T-helper 2 cell (primary cell): ENCODE measurements around the gene FAM163A.
"Not testable (repeated sequence)": the region's sequence is repeated elsewhere in the genome, so short reads cannot be mapped to it uniquely, and the experiment has no call there.

Source experiments
- DNase-seq, 5 experiments: peaks; one replicate each; pipeline versions ENCODE4 v3.0.0 to v3.0.0-alpha.2; 2012 to 2022

Gene FAM163A

GRCh38 chr1:179817789-179818188 lies 74.7 kb downstream of the FAM163A start:
- DNase-seq = no peak

DNA sequence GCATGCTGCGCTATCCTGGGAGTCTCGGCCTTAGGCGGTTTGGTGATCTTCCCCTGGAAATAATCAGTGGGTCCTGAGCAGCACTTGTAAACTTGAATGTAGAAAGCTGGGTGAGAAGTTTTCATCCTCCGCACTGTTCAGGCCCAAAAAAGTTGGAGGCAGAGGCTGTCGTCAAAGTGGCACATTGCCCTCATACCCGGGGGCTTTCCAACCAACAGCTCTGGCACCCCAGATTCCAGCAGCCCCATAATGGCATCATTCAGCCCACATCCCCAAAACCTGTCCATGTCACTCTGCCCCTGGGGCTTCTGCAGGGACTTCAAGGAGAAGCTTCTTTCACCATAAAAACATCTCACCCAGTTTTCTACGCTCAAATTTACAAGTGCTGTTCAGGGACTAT lies 75.2 kb downstream of the FAM163A start:
- no peak for DNase-seq

GRCh38 chr1:179818743-179819173 lies 75.7 kb downstream of the FAM163A start:
- DNase-seq = no peak

DNA sequence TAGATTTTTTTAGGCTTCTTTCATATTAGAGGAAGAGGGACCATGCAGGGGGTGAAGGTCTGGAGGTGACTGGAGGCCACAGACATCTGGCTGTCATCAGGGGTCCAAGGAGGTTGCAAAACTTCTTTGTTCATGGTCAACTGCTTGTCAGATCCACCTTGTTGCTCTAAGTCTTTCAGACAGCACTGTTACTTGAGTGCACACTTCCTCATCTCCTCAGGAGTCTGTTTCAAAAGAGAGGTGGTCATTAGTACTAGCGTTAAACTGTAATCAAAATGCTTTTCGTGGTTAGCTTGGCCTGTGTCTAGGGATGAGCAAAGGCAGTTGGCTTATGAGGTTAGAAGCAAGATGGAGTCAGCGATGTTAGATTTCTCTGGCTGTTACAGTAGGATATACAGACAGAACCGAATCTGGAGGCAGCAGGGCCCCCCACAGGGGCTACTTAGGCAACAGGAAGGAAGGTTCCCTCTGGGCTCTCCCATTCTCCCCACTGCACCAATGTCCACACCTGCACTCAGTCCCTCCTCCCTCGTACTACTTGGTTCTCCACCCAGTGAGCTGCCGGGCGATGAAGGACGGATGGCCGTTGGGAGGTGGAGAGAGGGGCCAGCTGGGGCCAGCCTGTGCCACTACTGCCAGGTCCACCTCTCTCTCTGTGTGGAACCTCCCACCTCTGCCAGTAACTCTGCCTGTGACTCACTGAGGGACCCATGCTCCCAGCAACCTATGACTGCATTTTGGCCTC lies 77.3 kb downstream of the FAM163A start:
- DNase-seq = no peak

- no peak for DNase-seq
Measured at GRCh38 chr1:179821524-179821923, 78.4 kb downstream of the FAM163A start.

GRCh38 chr1:179822065-179822464 lies 79.0 kb downstream of the FAM163A start:
- DNase-seq = no peak

DNA sequence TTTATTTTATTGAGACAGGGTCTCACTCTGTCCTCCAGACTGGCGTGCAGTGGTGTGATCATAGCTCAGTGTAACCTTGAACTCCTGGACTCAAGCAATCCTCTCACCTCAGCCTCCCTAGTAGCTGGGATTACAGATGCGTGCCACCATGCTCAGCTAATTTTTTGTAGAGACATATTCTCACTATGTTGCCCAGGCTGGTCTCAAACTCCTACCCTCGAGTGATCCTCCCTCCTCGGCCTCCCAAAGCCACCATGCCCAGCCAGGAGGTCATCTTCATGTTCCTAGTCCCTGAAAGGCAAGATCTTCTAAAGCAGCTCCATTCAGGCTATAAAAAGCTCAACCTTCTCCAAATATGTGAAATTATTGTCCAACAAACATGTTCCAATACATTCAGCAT lies 80.6 kb downstream of the FAM163A start:
- DNase-seq = no peak

DNA sequence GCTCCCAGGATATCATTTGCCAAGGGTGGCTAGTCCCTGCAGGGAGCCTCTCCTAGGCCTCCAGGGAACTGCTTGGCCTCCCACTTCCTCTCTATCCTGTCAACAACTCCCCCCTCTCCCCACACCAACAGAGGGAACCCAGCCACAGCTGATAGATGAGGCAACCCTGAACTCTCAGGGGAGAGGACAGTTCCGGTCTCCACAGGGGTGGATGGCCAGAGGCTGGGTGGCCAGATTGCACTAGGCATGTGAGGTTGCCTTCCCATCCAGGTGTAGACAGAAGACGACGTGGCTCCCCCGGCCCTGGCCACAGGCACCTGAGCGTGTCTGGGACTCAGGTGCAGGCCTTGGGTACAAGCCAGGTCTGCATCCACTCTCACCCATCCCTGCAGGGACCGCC lies 81.2 kb downstream of the FAM163A start:
- DNase-seq = no peak

DNA sequence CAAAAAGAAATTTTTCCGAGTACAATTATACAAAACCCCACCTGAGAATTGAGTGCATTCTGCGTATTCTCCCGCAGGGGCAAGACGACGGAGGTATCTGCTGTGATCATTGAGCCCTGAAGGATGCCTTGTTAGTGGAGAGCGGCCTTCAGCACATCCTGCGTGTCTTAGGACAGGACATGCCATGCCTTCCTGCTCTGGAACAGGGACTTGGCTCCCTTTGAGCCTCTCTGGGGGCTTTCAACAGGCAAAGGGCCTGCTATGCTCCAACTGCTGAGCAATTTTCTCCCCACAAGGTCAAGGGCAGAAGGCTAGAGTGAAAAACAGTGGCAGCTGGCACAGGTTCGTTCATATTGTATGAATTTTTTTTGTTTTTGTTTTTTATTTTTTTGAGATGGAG lies 82.1 kb downstream of the FAM163A start:
- DNase-seq = no peak

DNA sequence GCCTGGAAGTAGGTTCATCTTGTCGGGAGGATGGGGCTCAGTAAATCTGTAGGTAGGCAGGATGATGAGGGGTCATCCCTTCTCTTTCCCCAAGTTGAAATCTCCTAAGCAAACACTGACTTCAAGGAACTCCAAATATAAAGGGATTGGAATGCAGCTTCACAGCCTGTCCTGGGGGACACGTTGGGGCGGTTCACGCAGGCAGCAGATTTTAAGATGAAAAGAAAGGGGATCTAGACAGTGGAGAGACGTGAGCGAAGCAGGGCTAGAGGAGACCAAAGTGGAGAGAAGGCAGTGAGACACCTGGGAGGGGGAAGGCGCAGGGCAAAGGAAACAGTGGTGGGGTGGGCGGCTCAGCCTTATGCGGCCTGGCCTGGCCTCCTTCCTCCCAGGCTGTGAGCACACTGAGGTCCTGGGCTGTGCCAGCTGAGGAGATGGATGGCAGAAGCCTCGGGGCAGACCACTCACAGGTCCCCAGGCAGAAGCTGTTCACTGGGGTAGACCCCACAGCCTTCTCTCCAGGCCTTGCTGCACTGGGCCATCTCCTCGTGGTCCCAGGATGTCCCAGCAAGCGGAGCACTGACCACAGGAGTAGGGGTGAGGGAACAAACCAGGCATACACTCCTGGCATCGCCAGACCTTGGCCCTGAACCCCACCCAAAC lies 82.8 kb downstream of the FAM163A start:
- DNase-seq = no peak

DNA sequence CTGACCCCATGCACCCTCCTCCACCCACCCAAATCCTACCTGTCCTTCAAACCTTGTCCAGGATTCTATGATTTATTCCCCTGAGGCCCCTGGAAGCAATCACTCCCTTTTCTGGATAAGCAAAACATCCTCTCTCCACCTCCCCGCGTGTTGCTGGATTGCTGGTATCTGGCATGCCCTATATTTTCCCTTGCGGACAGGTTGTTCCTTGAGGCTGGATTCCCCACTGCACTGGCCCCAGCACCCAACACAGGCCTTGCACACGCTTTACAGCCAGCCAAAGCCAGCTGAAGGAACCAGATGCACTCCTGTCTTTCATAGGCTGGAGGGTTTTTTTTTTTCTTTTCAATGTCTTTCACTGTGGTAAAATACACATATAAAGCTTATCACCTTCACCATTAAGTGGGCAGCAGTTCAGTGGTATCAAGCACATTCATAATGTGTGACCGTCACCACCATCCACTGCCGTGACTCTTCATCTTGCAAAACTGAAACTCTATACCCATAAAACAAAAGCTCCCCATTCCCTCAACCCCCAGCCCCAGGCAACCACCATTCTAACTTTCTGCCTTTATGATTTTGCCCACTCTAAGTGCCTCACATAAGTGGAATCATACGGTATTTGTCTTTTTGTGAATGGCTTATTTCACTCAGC lies 83.7 kb downstream of the FAM163A start:
- DNase-seq = peak in 1 of 5 experiments; percentile 16

- no peak for DNase-seq
Measured at GRCh38 chr1:179828554-179829110, 85.5 kb downstream of the FAM163A start.

DNA sequence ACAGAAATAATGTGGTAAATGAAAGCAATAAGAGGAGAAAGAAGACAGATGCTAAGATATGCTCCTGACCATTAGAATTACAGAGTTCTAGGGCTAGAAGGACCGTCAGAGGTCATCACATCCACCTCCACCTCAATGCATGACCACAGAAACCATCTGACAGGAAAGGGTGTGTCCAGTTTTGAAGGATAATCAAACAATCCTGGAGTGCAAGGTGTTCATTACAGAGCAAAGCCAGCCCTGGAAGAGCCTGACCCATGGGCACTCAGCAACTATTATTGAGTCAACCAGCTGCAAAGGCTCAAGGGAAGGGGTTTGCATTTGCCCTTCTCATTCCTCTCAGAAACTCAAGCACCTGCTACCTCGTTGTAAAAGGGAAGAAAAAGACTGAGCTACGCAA lies 88.1 kb downstream of the FAM163A start:
- DNase-seq = no peak

GRCh38 chr1:179831852-179832699 lies 89.0 kb downstream of the FAM163A start:
- peak in 1 of 5 experiments; percentile 21 for DNase-seq

- DNase-seq = not testable (repeated sequence)
Measured at GRCh38 chr1:179836686-179837445, 93.8 kb downstream of the FAM163A start.

- DNase-seq = no peak
Measured at GRCh38 chr1:179840107-179840506, 97.0 kb downstream of the FAM163A start.

DNA sequence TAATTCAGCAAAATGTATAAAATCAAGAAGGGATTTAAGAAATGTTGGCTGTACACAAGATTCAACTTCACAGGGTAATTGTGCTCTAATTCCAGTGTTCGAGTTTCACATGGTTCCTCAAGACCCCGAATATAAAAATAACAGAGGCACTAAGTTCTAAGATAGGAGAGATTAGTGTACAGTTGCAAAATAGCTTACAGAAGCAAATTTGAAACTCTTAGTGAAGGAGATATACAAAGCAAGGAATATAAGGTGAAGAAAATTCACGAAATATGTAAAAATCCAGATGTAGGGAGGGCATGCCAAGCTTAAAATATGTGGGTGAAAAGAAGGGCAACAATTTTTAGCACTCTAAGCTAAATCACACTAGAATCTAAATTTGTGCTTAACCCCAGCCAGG lies 105.1 kb downstream of the FAM163A start:
- DNase-seq = no peak

- no peak for DNase-seq
Measured at GRCh38 chr1:179853102-179853501, 110.0 kb downstream of the FAM163A start.

- DNase-seq = not testable (repeated sequence)
Measured at GRCh38 chr1:179855831-179856230, 112.7 kb downstream of the FAM163A start.

DNA sequence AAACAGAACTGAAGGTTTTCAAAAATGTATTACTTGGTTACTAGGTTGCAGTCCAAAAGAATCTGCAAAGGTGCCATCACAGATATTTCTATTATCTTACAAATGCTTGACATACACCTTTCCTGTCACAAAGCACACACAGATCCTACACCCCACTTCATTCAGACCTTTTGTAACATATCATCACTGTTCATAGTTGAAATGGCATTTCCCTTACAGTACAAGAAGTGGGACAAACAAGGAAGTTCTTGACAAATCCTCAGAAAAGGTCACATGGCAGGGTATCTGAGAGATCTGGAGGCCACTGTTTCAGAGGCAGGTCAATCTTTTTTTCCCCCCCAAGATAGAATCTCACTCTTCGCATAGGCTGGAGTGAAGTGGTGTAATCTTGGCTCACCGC lies 113.2 kb downstream of the FAM163A start:
- DNase-seq = no peak

GRCh38 chr1:179857009-179857408 lies 113.9 kb downstream of the FAM163A start:
- DNase-seq = peak in 1 of 5 experiments; percentile 33

GRCh38 chr1:179860652-179861051 lies 117.6 kb downstream of the FAM163A start:
- no peak for DNase-seq
